Panc1 (cell line): ENCODE results near the gene PCDHA12. TPM values are rescaled to one million over a fixed set of nuclear protein-coding genes. Genes with fewer than 3 reads are reported as not detected.

ENCODE experiments used
- ATAC-seq: fragments of 200-7000 bp; cut with Tn5 transposase; 2 replicates; pipeline ENCODE4 v1.9.1; 2020; ENCODE audit warnings: mild to moderate bottlenecking, moderate library complexity
- Bru-seq: library from RNA; stranded (reverse); fragments of 400-500 nt; gene quantifications from one replicate; lab custom pipeline; 2021; lab: Mats Ljungman, UMichigan
- BruChase-seq, 2 experiments: library from RNA; stranded (reverse); fragments of 400-500 nt; gene quantifications; one replicate each; lab custom pipeline; 2021; lab: Mats Ljungman, UMichigan
- BruUV-seq: library from RNA; stranded (reverse); fragments of 400-500 nt; replicated peaks from 2 replicates; lab custom pipeline; 2021; lab: Mats Ljungman, UMichigan
- CTCF ChIA-PET: fragments of 300-600 bp; sonication (Branson Sonifier 250); formaldehyde crosslinking; loops from one replicate; lab custom pipeline; 2022; ENCODE audit warnings: antibody characterized with exemption; lab: Charles Lee
- POLR2A ChIA-PET: fragments of 300-600 bp; sonication (Branson Sonifier 250); formaldehyde crosslinking; loops from one replicate; lab custom pipeline; 2022; ENCODE audit warnings: antibody characterized with exemption; lab: Charles Lee
- DNase-seq: peaks from one replicate; pipeline ENCODE4 v3.0.0-alpha.2; 2010; ENCODE audit warnings: low read depth, low spot score
- H3K27ac ChIP-seq: 2 replicates; pipeline ENCODE4 v1.5.1; 2011; ENCODE audit warnings: mild to moderate bottlenecking, low read length, inconsistent platforms
- H3K27me3 ChIP-seq: fragments of 200-500 bp; sonication (Bioruptor generic); 2 replicates; pipeline ENCODE4 v1.6.0; 2014; ENCODE audit warnings: low read length, inconsistent platforms; ENCODE audit not compliant: control insufficient read depth, insufficient read depth
- H3K36me3 ChIP-seq: fragments of 200-500 bp; sonication (Bioruptor generic); 2 replicates; pipeline ENCODE4 v1.5.1; 2014; ENCODE audit warnings: inconsistent platforms, mild to moderate bottlenecking, low read length, moderate library complexity; ENCODE audit not compliant: control insufficient read depth, insufficient read depth
- H3K4me1 ChIP-seq: 2 replicates; pipeline ENCODE4 v1.5.1; 2011; ENCODE audit warnings: inconsistent platforms, mild to moderate bottlenecking, low read length, moderate library complexity; ENCODE audit not compliant: control insufficient read depth, insufficient read depth
- H3K4me3 ChIP-seq, 2 experiments: 2 replicates each; pipeline ENCODE4 v1.5.1; 2011 to 2012; ENCODE audit warnings: low read depth in 2 of 2, low read length in 2 of 2, mild to moderate bottlenecking in 2 of 2, inconsistent platforms in 1 of 2, moderate library complexity in 1 of 2
- H3K9me3 ChIP-seq: fragments of 200-500 bp; sonication (Bioruptor generic); 2 replicates; pipeline ENCODE4 v1.5.1; 2014; ENCODE audit warnings: low read depth, mild to moderate bottlenecking, inconsistent platforms, low read length, moderate library complexity; ENCODE audit not compliant: control insufficient read depth, insufficient read depth
- POLR2AphosphoS5 ChIP-seq: IDR thresholded peaks from 2 replicates; pipeline ENCODE4 v1.6.1; 2012; ENCODE audit warnings: mild to moderate bottlenecking, low read depth, low read length, moderate library complexity
- SIN3A ChIP-seq: IDR thresholded peaks from 2 replicates; pipeline ENCODE4 v1.6.1; 2012; ENCODE audit warnings: low read depth, mild to moderate bottlenecking, low read length, moderate library complexity, borderline replicate concordance; ENCODE audit not compliant: insufficient read depth
- TCF7L2 ChIP-seq: IDR thresholded peaks from 2 replicates; pipeline ENCODE4 v1.6.1; 2011; ENCODE audit warnings: mild to moderate bottlenecking, low read depth, low read length, inconsistent platforms
- in situ Hi-C: cut with HindIII; loops from 2 replicates; pipeline ENCODE4 v1.10.0; 2016; ENCODE audit warnings: low sequenced_read_pairs, low pct_unique_long_range_greater_than_20kb
- intact Hi-C: fragments of 100-400 bp; cut with micrococcal nuclease; formaldehyde crosslinking; loops from one replicate; pipeline ENCODE4 v1.10.0; 2022; ENCODE audit not compliant: unreplicated experiment
- long read RNA-seq: library from polyadenylated mRNA; unstranded; transcript quantifications from one replicate; pipeline ENCODE4 v2.0.0, GENCODE V29; 2021; ENCODE audit not compliant: unreplicated experiment
- polyA plus RNA-seq: library from polyadenylated mRNA; unstranded; fragments of >200 nt; gene quantifications from one replicate; pipeline ENCODE4 v1.2.1, GENCODE V29; 2012; ENCODE audit warnings: missing spikeins; ENCODE audit not compliant: insufficient read length
- total RNA-seq: library from RNA; stranded (reverse); gene quantifications from one replicate; pipeline ENCODE4 v1.2.1, GENCODE V29; 2021; ENCODE audit not compliant: unreplicated experiment
- TF ChIP-seq, protein P1 (sequence below): fragments of 450-650 bp; IDR thresholded peaks from 2 replicates; pipeline ENCODE4 v1.5.1; 2017; ENCODE audit warnings: mild to moderate bottlenecking
- TF ChIP-seq, protein P2 (sequence below), 2 experiments: IDR thresholded peaks; 2 replicates each; pipeline ENCODE4 v1.6.1; 2011 to 2012; ENCODE audit warnings: low read depth in 2 of 2, control low read depth in 1 of 2, low read length in 1 of 2, mild to moderate bottlenecking in 1 of 2, moderate library complexity in 1 of 2; ENCODE audit not compliant: insufficient read depth in 1 of 2

The PCDHA12 gene, protein sequence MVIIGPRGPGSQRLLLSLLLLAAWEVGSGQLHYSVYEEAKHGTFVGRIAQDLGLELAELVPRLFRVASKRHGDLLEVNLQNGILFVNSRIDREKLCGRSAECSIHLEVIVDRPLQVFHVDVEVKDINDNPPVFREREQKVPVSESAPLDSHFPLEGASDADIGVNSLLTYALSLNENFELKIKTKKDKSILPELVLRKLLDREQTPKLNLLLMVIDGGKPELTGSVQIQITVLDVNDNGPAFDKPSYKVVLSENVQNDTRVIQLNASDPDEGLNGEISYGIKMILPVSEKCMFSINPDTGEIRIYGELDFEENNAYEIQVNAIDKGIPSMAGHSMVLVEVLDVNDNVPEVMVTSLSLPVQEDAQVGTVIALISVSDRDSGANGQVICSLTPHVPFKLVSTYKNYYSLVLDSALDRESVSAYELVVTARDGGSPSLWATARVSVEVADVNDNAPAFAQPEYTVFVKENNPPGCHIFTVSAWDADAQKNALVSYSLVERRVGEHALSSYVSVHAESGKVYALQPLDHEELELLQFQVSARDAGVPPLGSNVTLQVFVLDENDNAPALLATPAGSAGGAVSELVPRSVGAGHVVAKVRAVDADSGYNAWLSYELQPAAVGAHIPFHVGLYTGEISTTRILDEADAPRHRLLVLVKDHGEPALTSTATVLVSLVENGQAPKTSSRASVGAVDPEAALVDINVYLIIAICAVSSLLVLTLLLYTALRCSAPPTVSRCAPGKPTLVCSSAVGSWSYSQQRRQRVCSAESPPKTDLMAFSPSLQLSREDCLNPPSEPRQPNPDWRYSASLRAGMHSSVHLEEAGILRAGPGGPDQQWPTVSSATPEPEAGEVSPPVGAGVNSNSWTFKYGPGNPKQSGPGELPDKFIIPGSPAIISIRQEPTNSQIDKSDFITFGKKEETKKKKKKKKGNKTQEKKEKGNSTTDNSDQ
- total RNA-seq (10.0 TPM), Bru-seq, nascent RNA (percentile 49 among the genes with signal in this experiment), BruChase-seq, experiment 1, labeled RNA remaining after a 2-hour chase (percentile 81 among the genes with signal in this experiment), BruChase-seq, experiment 2, labeled RNA remaining after a 6-hour chase (percentile 94 among the genes with signal in this experiment)
- 14.3 TPM for polyA plus RNA-seq
- long read RNA-seq, full-length matches to known transcripts, result 7 of 7 reads
- long read RNA-seq, partial matches to known transcripts, result 0 of 7 reads
- long read RNA-seq, other reads (novel, unspliced or antisense), result 0 of 7 reads

DNA sequence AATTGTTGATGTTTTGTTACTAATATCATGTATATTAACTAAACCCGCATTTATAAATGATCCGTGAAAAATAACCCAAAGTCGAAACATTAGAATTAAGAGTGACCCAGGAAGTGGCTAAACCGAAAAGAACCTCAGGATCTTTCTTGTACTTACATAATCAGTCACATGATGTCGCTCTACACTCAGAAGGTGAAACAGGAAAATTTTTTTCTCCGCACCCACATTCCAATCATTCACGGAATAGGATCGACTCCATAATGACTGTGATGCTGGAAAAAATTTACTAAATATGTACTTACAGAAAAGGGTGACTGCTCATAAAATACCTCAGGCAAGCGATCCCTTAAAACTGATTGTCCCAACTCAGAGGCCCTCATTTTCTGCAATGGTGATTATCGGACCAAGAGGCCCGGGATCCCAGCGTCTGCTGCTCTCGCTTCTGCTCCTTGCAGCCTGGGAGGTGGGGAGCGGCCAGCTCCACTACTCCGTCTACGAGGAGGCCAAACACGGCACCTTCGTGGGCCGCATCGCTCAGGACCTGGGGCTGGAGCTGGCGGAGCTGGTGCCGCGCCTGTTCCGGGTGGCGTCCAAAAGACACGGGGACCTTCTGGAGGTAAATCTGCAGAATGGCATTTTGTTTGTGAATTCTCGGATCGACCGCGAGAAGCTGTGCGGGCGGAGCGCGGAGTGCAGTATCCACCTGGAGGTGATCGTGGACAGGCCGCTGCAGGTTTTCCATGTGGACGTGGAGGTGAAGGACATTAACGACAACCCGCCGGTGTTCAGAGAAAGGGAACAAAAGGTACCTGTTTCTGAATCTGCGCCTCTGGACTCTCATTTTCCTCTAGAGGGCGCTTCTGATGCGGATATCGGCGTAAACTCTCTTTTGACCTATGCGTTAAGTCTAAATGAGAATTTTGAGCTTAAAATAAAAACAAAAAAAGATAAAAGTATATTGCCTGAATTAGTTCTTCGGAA, at the start of gene PCDHA12:
PCDHA12 (plus strand) TSS at position 224 of the 981 bp plus-strand sequence; CDS start at position 389, 165 bp downstream.
- ATAC-seq (peak; percentile 91), DNase-seq (no peak)
- peak within 1 kb of the TSS; percentile 53 to 66 for H3K4me3 ChIP-seq
- ChIA-PET POLR2A (no interaction called here), CTCF (interaction anchor here (1.8 kb wide), 1 partner anchor 165 kb away, joined by 15 read pairs; no protein-coding TSS in a partner anchor)
- TSS peak; percentile 73 for BruUV-seq
- H3K27me3 ChIP-seq, result no peaks in the 10 kb centered on the region
- H3K9me3 ChIP-seq, result no peaks in the 10 kb centered on the region; the same call in 1 of the 2 replicates
- H3K4me1 ChIP-seq, result no peaks in the 10 kb centered on the region
- H3K36me3 ChIP-seq, result no peaks in the 10 kb centered on the region
- TF ChIP-seq, protein P1, sequence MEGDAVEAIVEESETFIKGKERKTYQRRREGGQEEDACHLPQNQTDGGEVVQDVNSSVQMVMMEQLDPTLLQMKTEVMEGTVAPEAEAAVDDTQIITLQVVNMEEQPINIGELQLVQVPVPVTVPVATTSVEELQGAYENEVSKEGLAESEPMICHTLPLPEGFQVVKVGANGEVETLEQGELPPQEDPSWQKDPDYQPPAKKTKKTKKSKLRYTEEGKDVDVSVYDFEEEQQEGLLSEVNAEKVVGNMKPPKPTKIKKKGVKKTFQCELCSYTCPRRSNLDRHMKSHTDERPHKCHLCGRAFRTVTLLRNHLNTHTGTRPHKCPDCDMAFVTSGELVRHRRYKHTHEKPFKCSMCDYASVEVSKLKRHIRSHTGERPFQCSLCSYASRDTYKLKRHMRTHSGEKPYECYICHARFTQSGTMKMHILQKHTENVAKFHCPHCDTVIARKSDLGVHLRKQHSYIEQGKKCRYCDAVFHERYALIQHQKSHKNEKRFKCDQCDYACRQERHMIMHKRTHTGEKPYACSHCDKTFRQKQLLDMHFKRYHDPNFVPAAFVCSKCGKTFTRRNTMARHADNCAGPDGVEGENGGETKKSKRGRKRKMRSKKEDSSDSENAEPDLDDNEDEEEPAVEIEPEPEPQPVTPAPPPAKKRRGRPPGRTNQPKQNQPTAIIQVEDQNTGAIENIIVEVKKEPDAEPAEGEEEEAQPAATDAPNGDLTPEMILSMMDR, result peak; percentile 70
- no peak for TF ChIP-seq TCF7L2
- H3K27ac ChIP-seq, result peak within 1 kb of the TSS; percentile 55
- in situ Hi-C loops, result no loop called here
- intact Hi-C loops, result loop anchor here (2.0 kb wide), 1 partner anchor 165 kb away; no protein-coding TSS in a partner anchor

DNA sequence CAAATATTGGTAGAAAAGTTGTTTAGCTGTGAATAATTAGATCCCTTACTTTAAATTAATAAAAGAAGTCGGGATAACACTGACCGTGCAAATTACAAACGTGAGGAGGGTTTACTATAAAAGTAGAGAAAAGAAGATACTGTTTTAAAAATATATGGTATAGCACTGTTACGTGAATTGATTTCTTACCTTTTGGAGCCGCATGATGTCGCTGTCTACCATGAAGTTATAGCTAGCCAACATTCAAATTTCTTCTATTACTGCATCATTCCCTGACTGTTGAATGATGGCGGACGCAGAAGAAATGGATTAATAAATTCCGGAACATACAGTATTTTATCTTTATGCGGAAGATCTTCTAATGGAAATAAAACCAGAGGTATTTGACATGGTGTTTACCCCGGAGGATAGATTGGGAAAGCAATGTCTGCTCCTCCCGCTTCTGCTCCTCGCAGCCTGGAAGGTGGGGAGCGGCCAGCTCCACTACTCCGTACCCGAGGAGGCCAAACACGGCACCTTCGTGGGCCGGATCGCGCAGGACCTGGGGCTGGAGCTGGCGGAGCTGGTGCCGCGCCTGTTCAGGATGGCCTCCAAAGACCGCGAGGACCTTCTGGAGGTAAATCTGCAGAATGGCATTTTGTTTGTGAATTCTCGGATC, 47.3 kb upstream of the PCDHA12 start, which contains the start of gene PCDHA6:
PCDHA6 (plus strand) TSS at position 257 of the 658 bp plus-strand sequence; CDS start at position 389, 132 bp downstream.
- TF ChIP-seq POLR2AphosphoS5, result no peak
- TF ChIP-seq, protein P1, result no peak
- TF ChIP-seq, protein P2, sequence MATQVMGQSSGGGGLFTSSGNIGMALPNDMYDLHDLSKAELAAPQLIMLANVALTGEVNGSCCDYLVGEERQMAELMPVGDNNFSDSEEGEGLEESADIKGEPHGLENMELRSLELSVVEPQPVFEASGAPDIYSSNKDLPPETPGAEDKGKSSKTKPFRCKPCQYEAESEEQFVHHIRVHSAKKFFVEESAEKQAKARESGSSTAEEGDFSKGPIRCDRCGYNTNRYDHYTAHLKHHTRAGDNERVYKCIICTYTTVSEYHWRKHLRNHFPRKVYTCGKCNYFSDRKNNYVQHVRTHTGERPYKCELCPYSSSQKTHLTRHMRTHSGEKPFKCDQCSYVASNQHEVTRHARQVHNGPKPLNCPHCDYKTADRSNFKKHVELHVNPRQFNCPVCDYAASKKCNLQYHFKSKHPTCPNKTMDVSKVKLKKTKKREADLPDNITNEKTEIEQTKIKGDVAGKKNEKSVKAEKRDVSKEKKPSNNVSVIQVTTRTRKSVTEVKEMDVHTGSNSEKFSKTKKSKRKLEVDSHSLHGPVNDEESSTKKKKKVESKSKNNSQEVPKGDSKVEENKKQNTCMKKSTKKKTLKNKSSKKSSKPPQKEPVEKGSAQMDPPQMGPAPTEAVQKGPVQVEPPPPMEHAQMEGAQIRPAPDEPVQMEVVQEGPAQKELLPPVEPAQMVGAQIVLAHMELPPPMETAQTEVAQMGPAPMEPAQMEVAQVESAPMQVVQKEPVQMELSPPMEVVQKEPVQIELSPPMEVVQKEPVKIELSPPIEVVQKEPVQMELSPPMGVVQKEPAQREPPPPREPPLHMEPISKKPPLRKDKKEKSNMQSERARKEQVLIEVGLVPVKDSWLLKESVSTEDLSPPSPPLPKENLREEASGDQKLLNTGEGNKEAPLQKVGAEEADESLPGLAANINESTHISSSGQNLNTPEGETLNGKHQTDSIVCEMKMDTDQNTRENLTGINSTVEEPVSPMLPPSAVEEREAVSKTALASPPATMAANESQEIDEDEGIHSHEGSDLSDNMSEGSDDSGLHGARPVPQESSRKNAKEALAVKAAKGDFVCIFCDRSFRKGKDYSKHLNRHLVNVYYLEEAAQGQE (IDR thresholded peaks at IDR 0.05; ENCODE audit: insufficient read depth in 1 of 2, low read depth in 2 of 2, low read length in 1 of 2), result no peak
- no peak for TF ChIP-seq TCF7L2
- TF ChIP-seq SIN3A, result no peak
- no peaks in the 10 kb centered on the region for H3K36me3 ChIP-seq
- intact Hi-C loops, result no loop called here
- ChIA-PET POLR2A (no interaction called here), CTCF (interaction anchor here (0.6 kb wide), 1 partner anchor 12 kb away, joined by 5 read pairs; no protein-coding TSS in a partner anchor)
- no peak within 1 kb of the TSS for H3K4me3 ChIP-seq
- no peaks in the 10 kb centered on the region for H3K27me3 ChIP-seq
- no TSS peak for BruUV-seq
- no peaks in the 10 kb centered on the region for H3K4me1 ChIP-seq
- H3K27ac ChIP-seq, result no peak within 1 kb of the TSS
- H3K9me3 ChIP-seq, result no peaks in the 10 kb centered on the region
- ATAC-seq, result no peak
- DNase-seq, result no peak
- in situ Hi-C loops, result no loop called here
